SK-N-SH treated with all-trans-retinoic acid at 6 μM for 48 hours (cell line): Measurements from ENCODE around the gene VPS13D.

Experiments
- RARB ChIP-seq: fragments of 250-450 bp; sonication (Bioruptor Pico); IDR thresholded peaks from 2 replicates; pipeline ENCODE4 v1.8.0; 2021; ENCODE audit warnings: mild to moderate bottlenecking, moderate library complexity
- TCF4 ChIP-seq: fragments of 250-450 bp; sonication (Bioruptor Pico); IDR thresholded peaks from 2 replicates; pipeline ENCODE4 v1.8.0; 2021; ENCODE audit warnings: mild to moderate bottlenecking, moderate library complexity, borderline replicate concordance
- ZFP30 ChIP-seq: fragments of 450-650 bp; formaldehyde crosslinking; IDR thresholded peaks from 2 replicates; pipeline ENCODE4 v1.5.0; 2022; ENCODE audit warnings: mild to moderate bottlenecking, moderate library complexity

DNA sequence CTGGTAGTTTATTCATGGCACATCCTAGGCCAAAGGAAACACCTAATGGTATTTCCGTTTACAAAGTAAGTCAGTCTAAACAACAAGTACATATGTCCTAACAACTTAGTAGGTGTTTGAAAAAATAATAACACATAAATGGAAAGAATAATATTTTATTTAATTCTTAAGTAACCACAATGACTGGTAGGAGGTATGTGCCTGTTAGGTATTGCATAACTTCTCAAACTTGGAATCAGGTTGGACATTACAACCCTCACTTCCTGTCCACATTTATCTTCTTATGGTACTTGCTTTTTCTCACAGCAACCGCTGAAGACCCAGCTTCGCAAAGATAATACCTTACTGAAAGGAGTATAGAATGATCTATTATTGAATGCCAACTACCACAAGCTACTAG, 64.2 kb downstream of the VPS13D start:
- no peak for TF ChIP-seq TCF4 (CRISPR knock-in tag)
- TF ChIP-seq RARB (CRISPR knock-in tag), result no peak
- no peak for TF ChIP-seq ZFP30 (CRISPR knock-in tag)
